IMR-90 (cell line): ENCODE results near the gene PTPRN2. TPM values are rescaled to one million over a fixed set of nuclear protein-coding genes. Genes with fewer than 3 reads are reported as not detected.
A peak's percentile ranks its signal among the peaks of the same experiment; 100 is the strongest.

Experiments used
- ATAC-seq: fragments of 200-7000 bp; cut with Tn5 transposase; 2 replicates; pipeline ENCODE4 v1.9.1; 2020; ENCODE audit warnings: low read depth, mild to moderate bottlenecking, moderate library complexity
- BruUV-seq: library from RNA; stranded (reverse); fragments of 400-500 nt; replicated peaks from 2 replicates; lab custom pipeline; 2021; lab: Mats Ljungman, UMichigan
- CTCF ChIA-PET: fragments of 300-600 bp; formaldehyde crosslinking; extraction: SDS; loops from one replicate; lab custom pipeline; 2021; ENCODE audit warnings: antibody characterized with exemption; lab: Yijun Ruan, JAX
- POLR2A ChIA-PET: fragments of 300-600 bp; sonication (Branson Sonifier 250); formaldehyde crosslinking; loops from one replicate; lab custom pipeline; 2022; ENCODE audit warnings: antibody characterized with exemption; ENCODE audit not compliant: unreplicated experiment; lab: Charles Lee
- DNase-seq: peaks from one replicate; pipeline ENCODE4 v3.0.0; 2013
- H2AFZ ChIP-seq: replicated peaks from 2 replicates; pipeline ENCODE3; 2013; ENCODE audit warnings: low read length, mild to moderate bottlenecking; ENCODE audit not compliant: poor library complexity
- H2AK5ac ChIP-seq: 2 replicates; pipeline ENCODE4 v1.6.1; 2013; ENCODE audit warnings: low read depth, low read length, inconsistent platforms
- H2AK9ac ChIP-seq: replicated peaks from 2 replicates; pipeline ENCODE3; 2013; ENCODE audit warnings: mild to moderate bottlenecking, low read depth, low read length, moderate library complexity; ENCODE audit not compliant: poor library complexity
- H2BK120ac ChIP-seq: 2 replicates; pipeline ENCODE4 v1.6.1; 2013; ENCODE audit warnings: low read depth, low read length, inconsistent platforms
- H2BK15ac ChIP-seq: 3 replicates; pipeline ENCODE4 v1.6.1; 2013; ENCODE audit warnings: low read depth, low read length, inconsistent platforms
- H2BK20ac ChIP-seq: 2 replicates; pipeline ENCODE4 v1.6.1; 2013; ENCODE audit warnings: low read depth, mild to moderate bottlenecking, inconsistent platforms, low read length, moderate library complexity
- H2BK5ac ChIP-seq: 2 replicates; pipeline ENCODE4 v1.6.1; 2013; ENCODE audit warnings: mild to moderate bottlenecking, low read depth, low read length, inconsistent platforms; ENCODE audit not compliant: poor library complexity, severe bottlenecking
- H3K14ac ChIP-seq: replicated peaks from 2 replicates; pipeline ENCODE4 v1.6.1; 2013; ENCODE audit warnings: low read depth, low read length, inconsistent platforms
- H3K18ac ChIP-seq: 2 replicates; pipeline ENCODE4 v1.6.1; 2013; ENCODE audit warnings: low read depth, low read length, control low read depth
- H3K23ac ChIP-seq: 2 replicates; pipeline ENCODE4 v1.6.1; 2013; ENCODE audit warnings: low read depth, low read length, inconsistent platforms
- H3K27ac ChIP-seq: 2 replicates; pipeline ENCODE4 v1.5.1; 2013; ENCODE audit warnings: mild to moderate bottlenecking, control low read depth, low read length; ENCODE audit not compliant: insufficient read depth
- H3K27me3 ChIP-seq: 2 replicates; pipeline ENCODE4 v1.6.1; 2013; ENCODE audit warnings: low read length; ENCODE audit not compliant: control insufficient read depth, insufficient read depth
- H3K36me3 ChIP-seq: 2 replicates; pipeline ENCODE4 v1.6.1; 2013; ENCODE audit warnings: low read length, mixed read lengths; ENCODE audit not compliant: control insufficient read depth, insufficient read depth
- H3K4ac ChIP-seq: 2 replicates; pipeline ENCODE4 v1.6.1; 2013; ENCODE audit warnings: low read depth, low read length, inconsistent platforms
- H3K4me1 ChIP-seq: 2 replicates; pipeline ENCODE4 v1.6.1; 2013; ENCODE audit warnings: low read length, mixed read lengths; ENCODE audit not compliant: control insufficient read depth, insufficient read depth
- H3K4me2 ChIP-seq: 2 replicates; pipeline ENCODE4 v1.6.1; 2013; ENCODE audit warnings: low read depth, mild to moderate bottlenecking, control low read depth, low read length, moderate library complexity
- H3K4me3 ChIP-seq: 2 replicates; pipeline ENCODE4 v1.5.1; 2013; ENCODE audit warnings: low read depth, mild to moderate bottlenecking, control low read depth, low read length, moderate library complexity; ENCODE audit not compliant: insufficient read depth
- H3K56ac ChIP-seq: 2 replicates; pipeline ENCODE4 v1.6.1; 2013; ENCODE audit warnings: low read length, inconsistent platforms; ENCODE audit not compliant: insufficient read depth; ENCODE audit errors: extremely low read depth
- H3K79me1 ChIP-seq, 2 experiments: 2 replicates each; pipeline ENCODE4 v1.6.1; 2013; ENCODE audit warnings: low read length in 2 of 2, inconsistent platforms in 1 of 2, low read depth in 1 of 2
- H3K9ac ChIP-seq: 2 replicates; pipeline ENCODE4 v1.6.1; 2013; ENCODE audit warnings: low read depth, low read length, control low read depth
- H3K9me1 ChIP-seq: 2 replicates; pipeline ENCODE4 v1.6.1; 2013; ENCODE audit warnings: low read length, inconsistent platforms; ENCODE audit not compliant: insufficient read depth
- H3K9me3 ChIP-seq: 2 replicates; pipeline ENCODE4 v1.6.1; 2013; ENCODE audit warnings: low read length; ENCODE audit not compliant: control insufficient read depth, insufficient read depth
- H4K20me1 ChIP-seq: 2 replicates; pipeline ENCODE4 v1.6.1; 2013; ENCODE audit warnings: low read length, inconsistent platforms; ENCODE audit not compliant: insufficient read depth
- H4K5ac ChIP-seq: 2 replicates; pipeline ENCODE4 v1.6.1; 2013; ENCODE audit warnings: mild to moderate bottlenecking, low read depth, low read length, control low read depth
- H4K8ac ChIP-seq, 2 experiments: 2 replicates each; pipeline ENCODE4 v1.6.1; 2013; ENCODE audit warnings: low read depth in 2 of 2, low read length in 2 of 2, control low read depth in 1 of 2, inconsistent platforms in 1 of 2
- H4K91ac ChIP-seq: 2 replicates; pipeline ENCODE4 v1.6.1; 2013; ENCODE audit warnings: low read depth, low read length, inconsistent platforms; ENCODE audit not compliant: insufficient read depth
- BHLHE40 ChIP-seq: fragments of 150-350 bp; IDR thresholded peaks from 2 replicates; pipeline ENCODE4 v1.6.1; 2016; ENCODE audit warnings: mild to moderate bottlenecking, low read depth, low read length
- CEBPB ChIP-seq: IDR thresholded peaks from 2 replicates; pipeline ENCODE4 v1.6.1; 2012; ENCODE audit warnings: low read depth, low read length, improper control_type of control experiment
- CHD1 ChIP-seq: IDR thresholded peaks from 2 replicates; pipeline ENCODE4 v1.6.1; 2012; ENCODE audit warnings: low read depth, low read length, improper control_type of control experiment
- FOS ChIP-seq: fragments of 150-350 bp; IDR thresholded peaks from 2 replicates; pipeline ENCODE4 v1.6.1; 2016; ENCODE audit warnings: low read depth, low read length
- MAFK ChIP-seq: IDR thresholded peaks from 2 replicates; pipeline ENCODE4 v1.6.1; 2012; ENCODE audit warnings: low read depth, low read length, improper control_type of control experiment
- MXI1 ChIP-seq: IDR thresholded peaks from 2 replicates; pipeline ENCODE4 v1.6.1; 2012; ENCODE audit warnings: low read depth, mild to moderate bottlenecking, low read length, moderate library complexity, borderline replicate concordance
- NFE2L2 ChIP-seq: fragments of 150-350 bp; IDR thresholded peaks from 2 replicates; pipeline ENCODE4 v1.6.1; 2016; ENCODE audit warnings: low read depth, mild to moderate bottlenecking, low read length
- POLR2A ChIP-seq: IDR thresholded peaks from 2 replicates; pipeline ENCODE4 v1.6.1; 2012; ENCODE audit warnings: mild to moderate bottlenecking, low read depth, low read length
- RAD21 ChIP-seq: IDR thresholded peaks from 2 replicates; pipeline ENCODE4 v1.6.1; 2012; ENCODE audit warnings: low read length, improper control_type of control experiment
- RCOR1 ChIP-seq: IDR thresholded peaks from 2 replicates; pipeline ENCODE4 v1.6.1; 2012; ENCODE audit warnings: mild to moderate bottlenecking, low read length, improper control_type of control experiment; ENCODE audit not compliant: insufficient replicate concordance
- RFX5 ChIP-seq: IDR thresholded peaks from 2 replicates; pipeline ENCODE4 v1.8.0; 2012; ENCODE audit warnings: low read depth, mild to moderate bottlenecking, low read length, moderate library complexity
- SMC3 ChIP-seq: fragments of 150-350 bp; IDR thresholded peaks from 2 replicates; pipeline ENCODE4 v1.6.1; 2016; ENCODE audit warnings: low read depth, mild to moderate bottlenecking, antibody characterized with exemption, low read length, moderate library complexity
- WGBS, 2 experiments: methylation state at CpG; one replicate each; pipeline versions ENCODE4 v1.1.5 to v1.1.7; 2013; ENCODE audit warnings: missing lambda C conversion rate in 2 of 2; ENCODE audit not compliant: insufficient read length in 1 of 2; ENCODE audit errors: extremely low coverage in 2 of 2; 5-methylcytosine and 5-hydroxymethylcytosine counted together
- dilution Hi-C: fragments of 300-500 bp; cut with HindIII; formaldehyde crosslinking; loops from one replicate; pipeline ENCODE4 v1.14.3; 2018; ENCODE audit warnings: low sequenced_read_pairs; ENCODE audit not compliant: unreplicated experiment
- in situ Hi-C: fragments of 300-500 bp; cut with MboI; formaldehyde crosslinking; loops from 3 replicates; pipeline ENCODE4 v1.14.3; 2019; ENCODE audit warnings: low sequenced_read_pairs, inconsistent platforms, mixed read lengths
- intact Hi-C: fragments of 100-400 bp; cut with micrococcal nuclease; formaldehyde crosslinking; loops from 2 replicates; pipeline ENCODE4 v1.10.0; 2022
- polyA plus RNA-seq, 3 experiments: library from polyadenylated mRNA; depleted of rRNA; stranded (reverse); fragments of >200 nt; gene quantifications; 2 replicates each; pipeline ENCODE4 v1.2.3, GENCODE V29; 2012; ENCODE audit warnings: low replicate concordance in 1 of 3
- total RNA-seq: library from RNA; depleted of rRNA; stranded (reverse); fragments of >200 nt; gene quantifications from 2 replicates; pipeline ENCODE4 v1.2.3, GENCODE V29; 2012
- TF ChIP-seq, protein P1 (sequence below): conservative IDR thresholded peaks from 2 replicates; pipeline ENCODE4 v1.5.1; 2012; ENCODE audit warnings: mild to moderate bottlenecking, low read depth, low read length, improper control_type of control experiment
- TF ChIP-seq, protein P2 (sequence below): fragments of 150-350 bp; IDR thresholded peaks from 2 replicates; pipeline ENCODE4 v1.6.1; 2016; ENCODE audit warnings: low read depth, mild to moderate bottlenecking, low read length, moderate library complexity, borderline replicate concordance

PTPRN2 gene
- total and polyA plus RNA-seq, 2 of the 4 experiments (the other 2 are of a cell fraction): 0.03 TPM; not detected in 1

DNA sequence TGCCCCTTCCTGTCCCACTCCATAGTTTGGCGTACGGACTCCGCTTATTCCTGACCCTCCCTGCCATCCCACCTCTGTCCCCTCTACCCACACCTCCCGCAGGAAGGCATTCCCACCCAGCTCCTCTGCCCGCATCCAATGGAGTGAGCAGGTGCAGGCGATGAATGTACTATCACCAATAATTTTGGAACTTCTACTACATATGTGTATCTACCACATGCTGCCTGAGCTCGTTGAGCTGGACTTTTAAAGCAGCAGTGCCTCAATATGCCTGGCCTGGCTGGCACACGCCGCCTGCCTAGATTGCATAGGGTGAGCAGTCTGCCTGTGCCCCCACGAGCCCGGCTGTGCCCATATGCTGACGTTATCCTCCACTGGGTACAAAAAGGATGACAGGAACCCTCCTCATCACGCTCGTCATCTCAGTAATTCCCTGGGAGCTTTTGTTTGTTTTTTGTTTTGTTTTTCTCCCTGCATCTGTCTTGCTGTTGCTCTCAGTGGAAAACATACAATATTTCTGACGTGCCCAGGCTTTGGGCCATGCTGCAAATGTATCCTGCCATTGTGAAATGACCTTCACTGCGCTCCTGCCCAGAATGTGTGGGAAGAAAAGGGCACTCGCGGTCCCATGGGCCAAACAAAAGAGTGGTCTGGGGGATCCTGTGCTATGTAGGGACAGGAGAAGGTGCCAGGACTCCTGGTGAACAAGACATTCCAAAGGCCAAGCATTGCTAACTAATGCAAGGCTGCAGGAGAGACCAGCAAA is 302.8 kb downstream of the PTPRN2 start:
- no peak overlapping the region for H3K4ac ChIP-seq
- no peaks in the 10 kb centered on the region for H3K27me3 ChIP-seq
- no peak overlapping the region for H3K14ac ChIP-seq
- H4K8ac ChIP-seq: no peak overlapping the region
- H3K27ac ChIP-seq: no peak overlapping the region
- no peak overlapping the region for H2AK5ac ChIP-seq
- no peak overlapping the region for H3K56ac ChIP-seq
- peak overlapping the region; percentile 78 for H2AK9ac ChIP-seq
- intact Hi-C loops (no loop called here), in situ Hi-C loops (no loop called here), dilution Hi-C loops (no loop called here)
- H4K91ac ChIP-seq: no peak overlapping the region
- no peak overlapping the region for H2BK20ac ChIP-seq
- no peak overlapping the region for H2BK120ac ChIP-seq
- no peaks in the 10 kb centered on the region for H3K79me1 ChIP-seq
- DNase-seq: no peak
- H3K4me3 ChIP-seq: no peak overlapping the region
- ATAC-seq: no peak
- no peak overlapping the region for H3K18ac ChIP-seq
- no TSS peak for BruUV-seq
- H3K9me1 ChIP-seq: no peaks in the 10 kb centered on the region
- TF ChIP-seq CEBPB (no peak), MAFK (no peak), RCOR1 (no peak), FOS (no peak), BHLHE40 (no peak), CHD1 (no peak), MXI1 (no peak), SMC3 (no peak), POLR2A (no peak), RFX5 (no peak), NFE2L2 (no peak), RAD21 (no peak)
- TF ChIP-seq, protein P1, sequence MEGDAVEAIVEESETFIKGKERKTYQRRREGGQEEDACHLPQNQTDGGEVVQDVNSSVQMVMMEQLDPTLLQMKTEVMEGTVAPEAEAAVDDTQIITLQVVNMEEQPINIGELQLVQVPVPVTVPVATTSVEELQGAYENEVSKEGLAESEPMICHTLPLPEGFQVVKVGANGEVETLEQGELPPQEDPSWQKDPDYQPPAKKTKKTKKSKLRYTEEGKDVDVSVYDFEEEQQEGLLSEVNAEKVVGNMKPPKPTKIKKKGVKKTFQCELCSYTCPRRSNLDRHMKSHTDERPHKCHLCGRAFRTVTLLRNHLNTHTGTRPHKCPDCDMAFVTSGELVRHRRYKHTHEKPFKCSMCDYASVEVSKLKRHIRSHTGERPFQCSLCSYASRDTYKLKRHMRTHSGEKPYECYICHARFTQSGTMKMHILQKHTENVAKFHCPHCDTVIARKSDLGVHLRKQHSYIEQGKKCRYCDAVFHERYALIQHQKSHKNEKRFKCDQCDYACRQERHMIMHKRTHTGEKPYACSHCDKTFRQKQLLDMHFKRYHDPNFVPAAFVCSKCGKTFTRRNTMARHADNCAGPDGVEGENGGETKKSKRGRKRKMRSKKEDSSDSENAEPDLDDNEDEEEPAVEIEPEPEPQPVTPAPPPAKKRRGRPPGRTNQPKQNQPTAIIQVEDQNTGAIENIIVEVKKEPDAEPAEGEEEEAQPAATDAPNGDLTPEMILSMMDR: no peak
- TF ChIP-seq, protein P2, sequence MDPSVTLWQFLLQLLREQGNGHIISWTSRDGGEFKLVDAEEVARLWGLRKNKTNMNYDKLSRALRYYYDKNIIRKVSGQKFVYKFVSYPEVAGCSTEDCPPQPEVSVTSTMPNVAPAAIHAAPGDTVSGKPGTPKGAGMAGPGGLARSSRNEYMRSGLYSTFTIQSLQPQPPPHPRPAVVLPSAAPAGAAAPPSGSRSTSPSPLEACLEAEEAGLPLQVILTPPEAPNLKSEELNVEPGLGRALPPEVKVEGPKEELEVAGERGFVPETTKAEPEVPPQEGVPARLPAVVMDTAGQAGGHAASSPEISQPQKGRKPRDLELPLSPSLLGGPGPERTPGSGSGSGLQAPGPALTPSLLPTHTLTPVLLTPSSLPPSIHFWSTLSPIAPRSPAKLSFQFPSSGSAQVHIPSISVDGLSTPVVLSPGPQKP: no peak
- no peak overlapping the region for H2BK15ac ChIP-seq
- no peak overlapping the region for H2BK5ac ChIP-seq
- no peak overlapping the region for H2AFZ ChIP-seq
- H3K4me1 ChIP-seq: no peaks in the 10 kb centered on the region
- no peaks in the 10 kb centered on the region for H3K36me3 ChIP-seq
- 43% methylated on average over 6 of the region's 18 CpGs; no CpG with 5 or more reads in 1 of the 2 experiments for WGBS, 2 experiments
- H4K5ac ChIP-seq: no peak overlapping the region
- no peak overlapping the region for H3K23ac ChIP-seq
- H3K9me3 ChIP-seq: peaks cover 44% of the 10 kb centered on the region
- ChIA-PET CTCF (no interaction called here), POLR2A (no interaction called here)
- H4K20me1 ChIP-seq: no peaks in the 10 kb centered on the region
- no peak overlapping the region for H3K9ac ChIP-seq
- no peak overlapping the region for H3K4me2 ChIP-seq
